H1 (cell line): ENCODE data around the gene KATNAL2.
"Not testable (repeated sequence)": the region's sequence is repeated elsewhere in the genome, so short reads cannot be mapped to it uniquely, and the experiment has no call there.

ENCODE experiments used
- EGR1 ChIP-seq: IDR thresholded peaks from 2 replicates; pipeline ENCODE4 v1.6.1; 2011; ENCODE audit warnings: low read depth, low read length, borderline replicate concordance
- EP300 ChIP-seq, 2 experiments: IDR thresholded peaks; 1 replicate in 1 of 2; 2 replicates in 1 of 2; pipeline ENCODE4 v1.6.1; 2011 to 2012; ENCODE audit warnings: low read depth in 2 of 2, low read length in 2 of 2, mild to moderate bottlenecking in 2 of 2, borderline replicate concordance in 1 of 2, inconsistent platforms in 1 of 2, moderate library complexity in 1 of 2
- HDAC2 ChIP-seq, 2 experiments: fragments of 300-600 bp in 1 of 2; sonication (generic) in 1 of 2; IDR thresholded peaks; 2 replicates each; pipeline ENCODE4 v1.6.1; 2011 to 2012; ENCODE audit warnings: low read depth in 2 of 2, low read length in 2 of 2, mild to moderate bottlenecking in 2 of 2, moderate library complexity in 2 of 2, borderline replicate concordance in 1 of 2, inconsistent platforms in 1 of 2
- POLR2A ChIP-seq, 2 experiments: IDR thresholded peaks; 1 replicate in 1 of 2; 2 replicates in 1 of 2; pipeline ENCODE4 v1.6.1; 2011; ENCODE audit warnings: low read depth in 2 of 2, low read length in 2 of 2, mild to moderate bottlenecking in 2 of 2; ENCODE audit errors: control extremely low read depth in 1 of 2

DNA sequence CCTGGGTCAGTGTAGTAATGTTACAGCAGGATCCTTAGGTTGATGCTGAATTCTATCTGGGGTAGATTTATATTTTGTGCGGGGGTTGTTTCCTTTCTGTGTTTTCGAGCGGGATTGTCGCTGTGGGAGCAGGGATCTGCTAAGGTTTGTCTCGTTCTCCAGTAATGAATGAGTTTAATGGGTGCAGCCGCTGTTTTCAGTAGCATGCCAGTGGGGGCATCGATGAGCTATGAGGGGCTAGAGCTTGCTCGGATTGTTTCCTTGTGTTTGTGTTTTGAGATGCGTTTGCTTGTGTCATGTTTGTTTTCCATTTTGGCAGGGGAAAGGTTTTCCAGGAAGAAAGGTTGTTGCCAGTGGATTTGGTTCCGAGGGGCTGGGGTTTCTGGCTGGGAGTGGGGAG is 48.9 kb downstream of the KATNAL2 start:
- TF ChIP-seq HDAC2 (IDR thresholded peaks at IDR 0.05; ENCODE audit: borderline replicate concordance in 1 of 2, low read depth in 2 of 2, low read length in 2 of 2); POLR2A (IDR thresholded peaks at IDR 0.05; ENCODE audit: control extremely low read depth in 1 of 2, low read depth in 2 of 2, low read length in 2 of 2); EGR1; EP300 (IDR thresholded peaks at IDR 0.05; ENCODE audit: borderline replicate concordance in 1 of 2, low read depth in 2 of 2, low read length in 2 of 2): not testable (repeated sequence)
